Endothelial cell of umbilical vein (primary cell): ENCODE results near the gene TOMM34. TPM values are rescaled to one million over a fixed set of nuclear protein-coding genes. Genes with fewer than 3 reads are reported as not detected.

ENCODE experiments used
- BruUV-seq: library from RNA; stranded (reverse); fragments of 400-500 nt; replicated peaks from 2 replicates; lab custom pipeline; 2021; lab: Mats Ljungman, UMichigan
- CTCF ChIA-PET: fragments of 300-600, 350-600 bp; sonication (Branson Sonifier 250); formaldehyde crosslinking; loops from one replicate; lab custom pipeline; 2021; ENCODE audit warnings: antibody characterized with exemption, inconsistent platforms; lab: Charles Lee
- POLR2A ChIA-PET: fragments of 300-600, 350-600 bp; sonication (Branson Sonifier 250); formaldehyde crosslinking; loops from one replicate; lab custom pipeline; 2021; ENCODE audit warnings: antibody characterized with exemption, inconsistent platforms; lab: Charles Lee
- DNase-seq: peaks from one replicate; pipeline ENCODE4 v3.0.0-alpha.2; 2011; ENCODE audit warnings: low read depth, low spot score
- FAIRE-seq: peaks from 2 replicates; lab custom pipeline; 2011; peaks lifted over from hg19 to GRCh38; lab: Jason Lieb, UNC
- H2AFZ ChIP-seq: 2 replicates; pipeline ENCODE4 v1.6.0; 2012; ENCODE audit warnings: low read depth, low read length, control low read depth, inconsistent platforms
- H3K27ac ChIP-seq: 2 replicates; pipeline ENCODE4 v1.5.1; 2011; ENCODE audit warnings: low read depth, mild to moderate bottlenecking, control low read depth, low read length, moderate library complexity; ENCODE audit not compliant: insufficient read depth
- H3K27me3 ChIP-seq, 2 experiments: 2 replicates each; pipeline versions ENCODE4 v1.6.0 to v1.6.1; 2011; ENCODE audit warnings: low read length in 2 of 2, mixed read lengths in 1 of 2; ENCODE audit not compliant: control insufficient read depth in 2 of 2, insufficient read depth in 2 of 2
- H3K36me3 ChIP-seq, 2 experiments: 2 replicates in 1 of 2; 3 replicates in 1 of 2; pipeline ENCODE4 v1.5.1; 2011; ENCODE audit warnings: low read length in 2 of 2, mild to moderate bottlenecking in 1 of 2, moderate library complexity in 1 of 2; ENCODE audit not compliant: control insufficient read depth in 2 of 2, insufficient read depth in 2 of 2; ENCODE audit errors: extremely low read depth in 1 of 2
- H3K4me1 ChIP-seq: 3 replicates; pipeline ENCODE4 v1.5.1; 2011; ENCODE audit warnings: mild to moderate bottlenecking, low read length; ENCODE audit not compliant: control insufficient read depth, insufficient read depth; ENCODE audit errors: extremely low read depth
- H3K4me2 ChIP-seq: 2 replicates; pipeline ENCODE4 v1.6.1; 2011; ENCODE audit warnings: low read length, control low read depth, mixed read lengths; ENCODE audit not compliant: insufficient read depth
- H3K4me3 ChIP-seq, 3 experiments: fragments of 200-600 bp in 1 of 3; sonication (generic), shearing (Covaris generic) in 1 of 3; replicated peaks in 1 of 3; 2 replicates each; pipeline ENCODE4 v1.5.1; 2011 to 2016; ENCODE audit warnings: control low read depth in 3 of 3, low read length in 3 of 3, mild to moderate bottlenecking in 2 of 3, inconsistent platforms in 1 of 3, low read depth in 1 of 3, moderate library complexity in 1 of 3; ENCODE audit not compliant: insufficient read depth in 1 of 3
- H3K79me2 ChIP-seq: 2 replicates; pipeline ENCODE4 v1.6.0; 2012; ENCODE audit warnings: low read length, inconsistent platforms; ENCODE audit not compliant: control insufficient read depth, insufficient read depth
- H3K9ac ChIP-seq: replicated peaks from 2 replicates; pipeline ENCODE3; 2011; ENCODE audit warnings: low read length, control low read depth; ENCODE audit not compliant: insufficient read depth; ENCODE audit errors: extremely low read depth
- H3K9me1 ChIP-seq: replicated peaks from 3 replicates; pipeline ENCODE4 v1.6.0; 2011; ENCODE audit warnings: mild to moderate bottlenecking, low read length; ENCODE audit not compliant: control insufficient read depth, insufficient read depth; ENCODE audit errors: extremely low read depth
- H3K9me3 ChIP-seq: replicated peaks from 2 replicates; pipeline ENCODE4 v1.5.1; 2012; ENCODE audit warnings: low read length, inconsistent platforms; ENCODE audit not compliant: control insufficient read depth, insufficient read depth
- H4K20me1 ChIP-seq: replicated peaks from 2 replicates; pipeline ENCODE3; 2011; ENCODE audit warnings: mild to moderate bottlenecking, low read length; ENCODE audit not compliant: control insufficient read depth, insufficient read depth; ENCODE audit errors: extremely low read depth
- EZH2 ChIP-seq: IDR thresholded peaks from 2 replicates; pipeline ENCODE4 v1.6.1; 2012; ENCODE audit warnings: borderline replicate concordance, low read depth, mild to moderate bottlenecking, moderate library complexity, low read length, inconsistent platforms; ENCODE audit not compliant: severe bottlenecking
- FOS ChIP-seq: IDR thresholded peaks from 2 replicates; pipeline ENCODE4 v1.6.1; 2011; ENCODE audit warnings: mild to moderate bottlenecking, low read length, moderate library complexity, borderline replicate concordance; ENCODE audit not compliant: insufficient read depth
- GATA2 ChIP-seq: IDR thresholded peaks from 2 replicates; pipeline ENCODE4 v1.7.0; 2011; ENCODE audit warnings: low read depth, mild to moderate bottlenecking, moderate library complexity, mixed read lengths, low read length; ENCODE audit not compliant: insufficient read length, insufficient read depth
- JUN ChIP-seq: IDR thresholded peaks from 2 replicates; pipeline ENCODE4 v1.6.1; 2011; ENCODE audit warnings: borderline replicate concordance, low read depth; ENCODE audit not compliant: insufficient read length, insufficient read depth
- MYC ChIP-seq: IDR thresholded peaks from one replicate; pipeline ENCODE4 v1.6.1; 2011; ENCODE audit warnings: mild to moderate bottlenecking, low read depth, low read length
- POLR2A ChIP-seq: IDR thresholded peaks from 2 replicates; pipeline ENCODE4 v1.6.1; 2012; ENCODE audit warnings: low read depth, mild to moderate bottlenecking, control low read depth, low read length
- POLR2AphosphoS5 ChIP-seq: IDR thresholded peaks from 2 replicates; pipeline ENCODE4 v1.6.1; 2012; ENCODE audit warnings: low read depth, mild to moderate bottlenecking, control low read depth, low read length, moderate library complexity; ENCODE audit not compliant: insufficient read depth
- dilution Hi-C: fragments of 300-500 bp; cut with MboI; formaldehyde crosslinking; loops from one replicate; pipeline ENCODE4 v1.15.0; 2019; ENCODE audit warnings: low sequenced_read_pairs; ENCODE audit not compliant: extremely low pct_ligation_motif_present
- intact Hi-C: fragments of 100-400 bp; cut with micrococcal nuclease; formaldehyde crosslinking; loops from one replicate; pipeline ENCODE4 v1.10.0; 2022
- polyA plus RNA-seq, 4 experiments: library from polyadenylated mRNA; depleted of rRNA in 3 of 4; stranded (reverse) in 3 of 4; unstranded in 1 of 4; fragments of >200 nt; gene quantifications; 2 replicates each; pipeline versions ENCODE4 v1.2.1 to v1.2.3, GENCODE V29; 2011 to 2012; ENCODE audit warnings: missing spikeins in 1 of 4
- total RNA-seq: library from RNA; stranded (reverse); gene quantifications from 2 replicates; pipeline ENCODE4 v1.2.3, GENCODE V29; 2021
- TF ChIP-seq, protein P1 (sequence below), 2 donors: IDR thresholded peaks; 1 replicate in 1 of 2; 2 replicates in 1 of 2; pipeline ENCODE4 v1.5.1; 2011; ENCODE audit warnings: low read length in 2 of 2, mild to moderate bottlenecking in 2 of 2, moderate library complexity in 2 of 2, control low read depth in 1 of 2, inconsistent platforms in 1 of 2, low read depth in 1 of 2; ENCODE audit not compliant: insufficient read depth in 1 of 2; ENCODE audit errors: extremely low read depth in 1 of 2
- TF ChIP-seq, protein P2 (sequence below): IDR thresholded peaks from 2 replicates; pipeline ENCODE4 v1.6.1; 2011; ENCODE audit not compliant: insufficient read depth, insufficient read length

Gene TOMM34
- total and polyA plus RNA-seq, 2 donors (not counting 3 experiments of a cell fraction or from before 2014, with no cell fraction given), result 36.3 to 44.2 TPM

DNA sequence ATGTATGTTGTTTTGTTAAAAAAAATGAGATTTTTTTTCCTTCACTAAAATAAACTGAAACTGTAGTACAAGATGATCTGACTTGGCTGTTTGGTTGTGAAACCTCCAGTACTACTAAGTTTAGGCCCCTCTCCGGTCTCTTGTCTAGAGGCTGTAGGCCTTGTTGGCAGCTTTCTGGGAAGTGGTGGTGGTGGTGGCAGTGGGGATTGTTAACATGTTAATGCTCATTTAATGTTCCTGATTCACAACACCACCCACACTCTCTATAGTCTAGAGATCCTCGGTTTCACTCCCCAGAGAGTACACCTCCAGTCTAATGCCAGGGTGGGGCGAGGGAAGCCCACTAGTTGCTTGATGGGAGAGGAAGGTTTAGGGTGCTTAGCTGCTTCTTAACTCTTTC, 30.2 kb upstream of the TOMM34 start:
- CTCF ChIA-PET, result interaction anchor here (1.1 to 1.7 kb wide), 2 partner anchors 21 to 102 kb away, joined by 3 to 5 read pairs; no protein-coding TSS in a partner anchor
- no peak for DNase-seq

DNA sequence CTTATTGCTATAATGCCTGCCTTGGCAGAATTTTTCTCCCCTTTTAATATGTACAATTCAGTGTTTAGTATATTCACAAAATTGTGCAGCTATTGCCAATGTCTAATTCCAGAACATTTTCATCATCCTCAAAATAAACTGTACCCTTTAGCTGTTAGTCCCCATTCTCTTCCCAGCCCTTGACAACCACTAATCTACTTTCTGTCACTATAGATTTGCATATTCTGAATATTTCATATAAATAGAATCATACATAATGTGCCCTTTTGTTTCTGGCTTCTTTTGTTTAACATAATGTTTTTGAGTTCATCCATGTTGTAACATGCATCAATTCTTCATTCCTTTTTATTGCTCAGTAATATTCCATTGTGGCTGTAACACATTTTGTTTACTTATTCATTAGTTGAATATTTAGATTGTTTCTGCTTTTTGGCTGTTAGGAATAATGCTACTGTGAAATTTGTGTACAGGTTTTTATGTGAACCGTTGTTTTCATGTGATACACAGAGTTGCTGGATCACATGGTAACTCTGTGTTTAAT, 28.5 kb upstream of the TOMM34 start:
- Histone ChIP-seq H3K36me3 (peaks cover 0 to 3% of the 10 kb centered on the region in 2 experiments), H4K20me1 (no peaks in the 10 kb centered on the region), H3K4me2 (no peak overlapping the region), H3K9me3 (no peaks in the 10 kb centered on the region), H3K9me1 (no peaks in the 10 kb centered on the region), H3K4me3 (no peak overlapping the region), H3K9ac (no peak overlapping the region), H3K79me2 (peaks cover 10% of the 10 kb centered on the region), H3K4me1 (peaks cover 12% of the 10 kb centered on the region), H3K27me3 (no peaks in the 10 kb centered on the region), H3K27ac (no peak overlapping the region), H2AFZ (no peak overlapping the region)
- intact Hi-C loops, result no loop called here
- ChIA-PET POLR2A (no interaction called here), CTCF (interaction anchor here (3.1 kb wide), 1 partner anchor 11 kb away, joined by 13 read pairs; no protein-coding TSS in a partner anchor)
- TF ChIP-seq POLR2A, result no peak
- no peak for TF ChIP-seq GATA2
- no peak for TF ChIP-seq MYC
- no peak for TF ChIP-seq POLR2AphosphoS5
- TF ChIP-seq, protein P1, sequence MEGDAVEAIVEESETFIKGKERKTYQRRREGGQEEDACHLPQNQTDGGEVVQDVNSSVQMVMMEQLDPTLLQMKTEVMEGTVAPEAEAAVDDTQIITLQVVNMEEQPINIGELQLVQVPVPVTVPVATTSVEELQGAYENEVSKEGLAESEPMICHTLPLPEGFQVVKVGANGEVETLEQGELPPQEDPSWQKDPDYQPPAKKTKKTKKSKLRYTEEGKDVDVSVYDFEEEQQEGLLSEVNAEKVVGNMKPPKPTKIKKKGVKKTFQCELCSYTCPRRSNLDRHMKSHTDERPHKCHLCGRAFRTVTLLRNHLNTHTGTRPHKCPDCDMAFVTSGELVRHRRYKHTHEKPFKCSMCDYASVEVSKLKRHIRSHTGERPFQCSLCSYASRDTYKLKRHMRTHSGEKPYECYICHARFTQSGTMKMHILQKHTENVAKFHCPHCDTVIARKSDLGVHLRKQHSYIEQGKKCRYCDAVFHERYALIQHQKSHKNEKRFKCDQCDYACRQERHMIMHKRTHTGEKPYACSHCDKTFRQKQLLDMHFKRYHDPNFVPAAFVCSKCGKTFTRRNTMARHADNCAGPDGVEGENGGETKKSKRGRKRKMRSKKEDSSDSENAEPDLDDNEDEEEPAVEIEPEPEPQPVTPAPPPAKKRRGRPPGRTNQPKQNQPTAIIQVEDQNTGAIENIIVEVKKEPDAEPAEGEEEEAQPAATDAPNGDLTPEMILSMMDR (IDR thresholded peaks at IDR 0.05; ENCODE audit: extremely low read depth in 1 of 2, insufficient read depth in 1 of 2, low read depth in 1 of 2, low read length in 2 of 2), result no peak
- TF ChIP-seq FOS, result no peak
- no peak for TF ChIP-seq EZH2
- no peak for TF ChIP-seq JUN
- TF ChIP-seq, protein P2, sequence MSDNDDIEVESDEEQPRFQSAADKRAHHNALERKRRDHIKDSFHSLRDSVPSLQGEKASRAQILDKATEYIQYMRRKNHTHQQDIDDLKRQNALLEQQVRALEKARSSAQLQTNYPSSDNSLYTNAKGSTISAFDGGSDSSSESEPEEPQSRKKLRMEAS, result no peak
- FAIRE-seq, result no peak
- no peak for DNase-seq
- dilution Hi-C loops, result no loop called here
- no TSS peak for BruUV-seq

More for the DNA sequence above, 30.2 kb upstream of the TOMM34 start:
- H3K27ac ChIP-seq, result no peak overlapping the region
- no peaks in the 10 kb centered on the region for H3K9me1 ChIP-seq
- intact Hi-C loops, result no loop called here
- dilution Hi-C loops, result no loop called here
- H2AFZ ChIP-seq, result no peak overlapping the region
- H3K36me3 ChIP-seq, result peaks cover 0 to 3% of the 10 kb centered on the region in 2 experiments
- no peaks in the 10 kb centered on the region for H3K27me3 ChIP-seq
- peak overlapping the region; percentile 25 for H3K4me2 ChIP-seq
- H3K4me3 ChIP-seq, result no peak overlapping the region
- no peaks in the 10 kb centered on the region for H4K20me1 ChIP-seq
- no peak for TF ChIP-seq GATA2
- TF ChIP-seq FOS, result no peak
- TF ChIP-seq, protein P2, result no peak
- no peak overlapping the region for H3K9ac ChIP-seq
- peaks cover 10% of the 10 kb centered on the region for H3K79me2 ChIP-seq
- no peak for FAIRE-seq
- peaks cover 17% of the 10 kb centered on the region for H3K4me1 ChIP-seq
- no TSS peak for BruUV-seq
- no peaks in the 10 kb centered on the region for H3K9me3 ChIP-seq
- POLR2A ChIA-PET, result no interaction called here
